IMR-90 (cell line): ENCODE measurements around the gene RAMP3. TPM values are rescaled to one million over a fixed set of nuclear protein-coding genes. Genes with fewer than 3 reads are reported as not detected.

ENCODE experiments used
- ATAC-seq: fragments of 200-7000 bp; cut with Tn5 transposase; 2 replicates; pipeline ENCODE4 v1.9.1; 2020; ENCODE audit warnings: low read depth, mild to moderate bottlenecking, moderate library complexity
- BruUV-seq: library from RNA; stranded (reverse); fragments of 400-500 nt; replicated peaks from 2 replicates; lab custom pipeline; 2021; lab: Mats Ljungman, UMichigan
- CTCF ChIA-PET: fragments of 300-600 bp; formaldehyde crosslinking; extraction: SDS; loops from one replicate; lab custom pipeline; 2021; ENCODE audit warnings: antibody characterized with exemption; lab: Yijun Ruan, JAX
- POLR2A ChIA-PET: fragments of 300-600 bp; sonication (Branson Sonifier 250); formaldehyde crosslinking; loops from one replicate; lab custom pipeline; 2022; ENCODE audit warnings: antibody characterized with exemption; ENCODE audit not compliant: unreplicated experiment; lab: Charles Lee
- DNase-seq: peaks from one replicate; pipeline ENCODE4 v3.0.0; 2013
- H2AFZ ChIP-seq: replicated peaks from 2 replicates; pipeline ENCODE3; 2013; ENCODE audit warnings: low read length, mild to moderate bottlenecking; ENCODE audit not compliant: poor library complexity
- H2AK5ac ChIP-seq: 2 replicates; pipeline ENCODE4 v1.6.1; 2013; ENCODE audit warnings: low read depth, low read length, inconsistent platforms
- H2AK9ac ChIP-seq: replicated peaks from 2 replicates; pipeline ENCODE3; 2013; ENCODE audit warnings: mild to moderate bottlenecking, low read depth, low read length, moderate library complexity; ENCODE audit not compliant: poor library complexity
- H2BK120ac ChIP-seq: 2 replicates; pipeline ENCODE4 v1.6.1; 2013; ENCODE audit warnings: low read depth, low read length, inconsistent platforms
- H2BK15ac ChIP-seq: 3 replicates; pipeline ENCODE4 v1.6.1; 2013; ENCODE audit warnings: low read depth, low read length, inconsistent platforms
- H2BK20ac ChIP-seq: 2 replicates; pipeline ENCODE4 v1.6.1; 2013; ENCODE audit warnings: low read depth, mild to moderate bottlenecking, inconsistent platforms, low read length, moderate library complexity
- H2BK5ac ChIP-seq: 2 replicates; pipeline ENCODE4 v1.6.1; 2013; ENCODE audit warnings: mild to moderate bottlenecking, low read depth, low read length, inconsistent platforms; ENCODE audit not compliant: poor library complexity, severe bottlenecking
- H3K14ac ChIP-seq: replicated peaks from 2 replicates; pipeline ENCODE4 v1.6.1; 2013; ENCODE audit warnings: low read depth, low read length, inconsistent platforms
- H3K18ac ChIP-seq: 2 replicates; pipeline ENCODE4 v1.6.1; 2013; ENCODE audit warnings: low read depth, low read length, control low read depth
- H3K23ac ChIP-seq: 2 replicates; pipeline ENCODE4 v1.6.1; 2013; ENCODE audit warnings: low read depth, low read length, inconsistent platforms
- H3K27ac ChIP-seq: 2 replicates; pipeline ENCODE4 v1.5.1; 2013; ENCODE audit warnings: mild to moderate bottlenecking, control low read depth, low read length; ENCODE audit not compliant: insufficient read depth
- H3K27me3 ChIP-seq: 2 replicates; pipeline ENCODE4 v1.6.1; 2013; ENCODE audit warnings: low read length; ENCODE audit not compliant: control insufficient read depth, insufficient read depth
- H3K36me3 ChIP-seq: 2 replicates; pipeline ENCODE4 v1.6.1; 2013; ENCODE audit warnings: low read length, mixed read lengths; ENCODE audit not compliant: control insufficient read depth, insufficient read depth
- H3K4ac ChIP-seq: 2 replicates; pipeline ENCODE4 v1.6.1; 2013; ENCODE audit warnings: low read depth, low read length, inconsistent platforms
- H3K4me1 ChIP-seq: 2 replicates; pipeline ENCODE4 v1.6.1; 2013; ENCODE audit warnings: low read length, mixed read lengths; ENCODE audit not compliant: control insufficient read depth, insufficient read depth
- H3K4me2 ChIP-seq: 2 replicates; pipeline ENCODE4 v1.6.1; 2013; ENCODE audit warnings: low read depth, mild to moderate bottlenecking, control low read depth, low read length, moderate library complexity
- H3K4me3 ChIP-seq: 2 replicates; pipeline ENCODE4 v1.5.1; 2013; ENCODE audit warnings: low read depth, mild to moderate bottlenecking, control low read depth, low read length, moderate library complexity; ENCODE audit not compliant: insufficient read depth
- H3K56ac ChIP-seq: 2 replicates; pipeline ENCODE4 v1.6.1; 2013; ENCODE audit warnings: low read length, inconsistent platforms; ENCODE audit not compliant: insufficient read depth; ENCODE audit errors: extremely low read depth
- H3K79me1 ChIP-seq, 2 experiments: 2 replicates each; pipeline ENCODE4 v1.6.1; 2013; ENCODE audit warnings: low read length in 2 of 2, inconsistent platforms in 1 of 2, low read depth in 1 of 2
- H3K9ac ChIP-seq: 2 replicates; pipeline ENCODE4 v1.6.1; 2013; ENCODE audit warnings: low read depth, low read length, control low read depth
- H3K9me1 ChIP-seq: 2 replicates; pipeline ENCODE4 v1.6.1; 2013; ENCODE audit warnings: low read length, inconsistent platforms; ENCODE audit not compliant: insufficient read depth
- H3K9me3 ChIP-seq: 2 replicates; pipeline ENCODE4 v1.6.1; 2013; ENCODE audit warnings: low read length; ENCODE audit not compliant: control insufficient read depth, insufficient read depth
- H4K20me1 ChIP-seq: 2 replicates; pipeline ENCODE4 v1.6.1; 2013; ENCODE audit warnings: low read length, inconsistent platforms; ENCODE audit not compliant: insufficient read depth
- H4K5ac ChIP-seq: 2 replicates; pipeline ENCODE4 v1.6.1; 2013; ENCODE audit warnings: mild to moderate bottlenecking, low read depth, low read length, control low read depth
- H4K8ac ChIP-seq, 2 experiments: 2 replicates each; pipeline ENCODE4 v1.6.1; 2013; ENCODE audit warnings: low read depth in 2 of 2, low read length in 2 of 2, control low read depth in 1 of 2, inconsistent platforms in 1 of 2
- H4K91ac ChIP-seq: 2 replicates; pipeline ENCODE4 v1.6.1; 2013; ENCODE audit warnings: low read depth, low read length, inconsistent platforms; ENCODE audit not compliant: insufficient read depth
- BHLHE40 ChIP-seq: fragments of 150-350 bp; IDR thresholded peaks from 2 replicates; pipeline ENCODE4 v1.6.1; 2016; ENCODE audit warnings: mild to moderate bottlenecking, low read depth, low read length
- CEBPB ChIP-seq: IDR thresholded peaks from 2 replicates; pipeline ENCODE4 v1.6.1; 2012; ENCODE audit warnings: low read depth, low read length, improper control_type of control experiment
- CHD1 ChIP-seq: IDR thresholded peaks from 2 replicates; pipeline ENCODE4 v1.6.1; 2012; ENCODE audit warnings: low read depth, low read length, improper control_type of control experiment
- CTCF ChIP-seq: conservative IDR thresholded peaks from 2 replicates; pipeline ENCODE4 v1.5.1; 2012; ENCODE audit warnings: mild to moderate bottlenecking, low read depth, low read length, improper control_type of control experiment
- FOS ChIP-seq: fragments of 150-350 bp; IDR thresholded peaks from 2 replicates; pipeline ENCODE4 v1.6.1; 2016; ENCODE audit warnings: low read depth, low read length
- MAFK ChIP-seq: IDR thresholded peaks from 2 replicates; pipeline ENCODE4 v1.6.1; 2012; ENCODE audit warnings: low read depth, low read length, improper control_type of control experiment
- MAZ ChIP-seq: IDR thresholded peaks from 2 replicates; pipeline ENCODE4 v1.6.1; 2012; ENCODE audit warnings: low read depth, mild to moderate bottlenecking, low read length, improper control_type of control experiment, moderate library complexity, borderline replicate concordance
- MXI1 ChIP-seq: IDR thresholded peaks from 2 replicates; pipeline ENCODE4 v1.6.1; 2012; ENCODE audit warnings: low read depth, mild to moderate bottlenecking, low read length, moderate library complexity, borderline replicate concordance
- NFE2L2 ChIP-seq: fragments of 150-350 bp; IDR thresholded peaks from 2 replicates; pipeline ENCODE4 v1.6.1; 2016; ENCODE audit warnings: low read depth, mild to moderate bottlenecking, low read length
- POLR2A ChIP-seq: IDR thresholded peaks from 2 replicates; pipeline ENCODE4 v1.6.1; 2012; ENCODE audit warnings: mild to moderate bottlenecking, low read depth, low read length
- RAD21 ChIP-seq: IDR thresholded peaks from 2 replicates; pipeline ENCODE4 v1.6.1; 2012; ENCODE audit warnings: low read length, improper control_type of control experiment
- RCOR1 ChIP-seq: IDR thresholded peaks from 2 replicates; pipeline ENCODE4 v1.6.1; 2012; ENCODE audit warnings: mild to moderate bottlenecking, low read length, improper control_type of control experiment; ENCODE audit not compliant: insufficient replicate concordance
- RFX5 ChIP-seq: IDR thresholded peaks from 2 replicates; pipeline ENCODE4 v1.8.0; 2012; ENCODE audit warnings: low read depth, mild to moderate bottlenecking, low read length, moderate library complexity
- SMC3 ChIP-seq: fragments of 150-350 bp; IDR thresholded peaks from 2 replicates; pipeline ENCODE4 v1.6.1; 2016; ENCODE audit warnings: low read depth, mild to moderate bottlenecking, antibody characterized with exemption, low read length, moderate library complexity
- WGBS, 2 experiments: methylation state at CpG; one replicate each; pipeline versions ENCODE4 v1.1.5 to v1.1.7; 2013; ENCODE audit warnings: missing lambda C conversion rate in 2 of 2; ENCODE audit not compliant: insufficient read length in 1 of 2; ENCODE audit errors: extremely low coverage in 2 of 2; 5-methylcytosine and 5-hydroxymethylcytosine counted together
- dilution Hi-C: fragments of 300-500 bp; cut with HindIII; formaldehyde crosslinking; loops from one replicate; pipeline ENCODE4 v1.14.3; 2018; ENCODE audit warnings: low sequenced_read_pairs; ENCODE audit not compliant: unreplicated experiment
- in situ Hi-C: fragments of 300-500 bp; cut with MboI; formaldehyde crosslinking; loops from 3 replicates; pipeline ENCODE4 v1.14.3; 2019; ENCODE audit warnings: low sequenced_read_pairs, inconsistent platforms, mixed read lengths
- intact Hi-C: fragments of 100-400 bp; cut with micrococcal nuclease; formaldehyde crosslinking; loops from 2 replicates; pipeline ENCODE4 v1.10.0; 2022
- polyA plus RNA-seq, 3 experiments: library from polyadenylated mRNA; depleted of rRNA; stranded (reverse); fragments of >200 nt; gene quantifications; 2 replicates each; pipeline ENCODE4 v1.2.3, GENCODE V29; 2012; ENCODE audit warnings: low replicate concordance in 1 of 3
- total RNA-seq: library from RNA; depleted of rRNA; stranded (reverse); fragments of >200 nt; gene quantifications from 2 replicates; pipeline ENCODE4 v1.2.3, GENCODE V29; 2012
- TF ChIP-seq, protein P1 (sequence below): fragments of 150-350 bp; IDR thresholded peaks from 2 replicates; pipeline ENCODE4 v1.6.1; 2016; ENCODE audit warnings: low read depth, mild to moderate bottlenecking, low read length, moderate library complexity, borderline replicate concordance
- TF ChIP-seq, protein P2 (sequence below): fragments of 150-350 bp; IDR thresholded peaks from 2 replicates; pipeline ENCODE4 v1.6.1; 2017; ENCODE audit warnings: mild to moderate bottlenecking, antibody characterized with exemption, low read length, low read depth

Gene RAMP3
- total and polyA plus RNA-seq, 2 of the 4 experiments (the other 2 are of a cell fraction) = not detected

- H3K36me3 ChIP-seq = no peaks in the 10 kb centered on the region
- H3K9me1 ChIP-seq = no peaks in the 10 kb centered on the region
- peaks cover 52% of the 10 kb centered on the region for H3K27me3 ChIP-seq
- H2AK5ac ChIP-seq = no peak overlapping the region
- H2AK9ac ChIP-seq = no peak overlapping the region
- H3K23ac ChIP-seq = no peak overlapping the region
- no peak overlapping the region for H4K5ac ChIP-seq
- H3K4me3 ChIP-seq = no peak overlapping the region
- H2BK5ac ChIP-seq = no peak overlapping the region
- DNase-seq = no peak
- no peak overlapping the region for H3K56ac ChIP-seq
- no peaks in the 10 kb centered on the region for H3K4me1 ChIP-seq
- H3K27ac ChIP-seq = no peak overlapping the region
- H2BK120ac ChIP-seq = no peak overlapping the region
- no peak overlapping the region for H3K4ac ChIP-seq
- no peak overlapping the region for H3K9ac ChIP-seq
- no peak overlapping the region for H3K14ac ChIP-seq
- ChIA-PET POLR2A (no interaction called here), CTCF (no interaction called here)
- dilution Hi-C loops = no loop called here
- H2BK20ac ChIP-seq = no peak overlapping the region
- H3K4me2 ChIP-seq = no peak overlapping the region
- no peak overlapping the region for H2BK15ac ChIP-seq
- no peak overlapping the region for H4K8ac ChIP-seq
- no peak overlapping the region for H4K91ac ChIP-seq
- no peak overlapping the region for H2AFZ ChIP-seq
- no CpG with 5 or more reads among the region's 4 CpGs for WGBS, 2 experiments
- H3K79me1 ChIP-seq = no peaks in the 10 kb centered on the region
- no peaks in the 10 kb centered on the region for H3K9me3 ChIP-seq
- no peak for ATAC-seq
- in situ Hi-C loops = loop anchor here (10.0 kb wide), 1 partner anchor 699 kb away; no protein-coding TSS in a partner anchor
- BruUV-seq = no TSS peak
- intact Hi-C loops = no loop called here
- H4K20me1 ChIP-seq = no peaks in the 10 kb centered on the region
- H3K18ac ChIP-seq = no peak overlapping the region
- TF ChIP-seq FOS = no peak
- TF ChIP-seq POLR2A = no peak
- no peak for TF ChIP-seq RAD21
- TF ChIP-seq NFE2L2 = no peak
- no peak for TF ChIP-seq MXI1
- TF ChIP-seq MAFK = no peak
- TF ChIP-seq, protein P1, sequence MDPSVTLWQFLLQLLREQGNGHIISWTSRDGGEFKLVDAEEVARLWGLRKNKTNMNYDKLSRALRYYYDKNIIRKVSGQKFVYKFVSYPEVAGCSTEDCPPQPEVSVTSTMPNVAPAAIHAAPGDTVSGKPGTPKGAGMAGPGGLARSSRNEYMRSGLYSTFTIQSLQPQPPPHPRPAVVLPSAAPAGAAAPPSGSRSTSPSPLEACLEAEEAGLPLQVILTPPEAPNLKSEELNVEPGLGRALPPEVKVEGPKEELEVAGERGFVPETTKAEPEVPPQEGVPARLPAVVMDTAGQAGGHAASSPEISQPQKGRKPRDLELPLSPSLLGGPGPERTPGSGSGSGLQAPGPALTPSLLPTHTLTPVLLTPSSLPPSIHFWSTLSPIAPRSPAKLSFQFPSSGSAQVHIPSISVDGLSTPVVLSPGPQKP = no peak
- TF ChIP-seq MAZ = no peak
- TF ChIP-seq CHD1 = no peak
- TF ChIP-seq CTCF = no peak
- no peak for TF ChIP-seq BHLHE40
- TF ChIP-seq, protein P2, sequence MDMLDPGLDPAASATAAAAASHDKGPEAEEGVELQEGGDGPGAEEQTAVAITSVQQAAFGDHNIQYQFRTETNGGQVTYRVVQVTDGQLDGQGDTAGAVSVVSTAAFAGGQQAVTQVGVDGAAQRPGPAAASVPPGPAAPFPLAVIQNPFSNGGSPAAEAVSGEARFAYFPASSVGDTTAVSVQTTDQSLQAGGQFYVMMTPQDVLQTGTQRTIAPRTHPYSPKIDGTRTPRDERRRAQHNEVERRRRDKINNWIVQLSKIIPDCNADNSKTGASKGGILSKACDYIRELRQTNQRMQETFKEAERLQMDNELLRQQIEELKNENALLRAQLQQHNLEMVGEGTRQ = no peak
- TF ChIP-seq RFX5 = no peak
- no peak for TF ChIP-seq RCOR1
- TF ChIP-seq SMC3 = no peak
- no peak for TF ChIP-seq CEBPB
These were observed 1.6 kb upstream of the RAMP3 start for GRCh38 chr7:45155941-45156340.
